ENCODE data around the gene SLC24A1.

- TF ChIP-seq CTCF (conservative IDR thresholded peaks at IDR 0.05; ENCODE audit: low read length), result no peak
- TF ChIP-seq EZH2phosphoT487 (IDR thresholded peaks at IDR 0.05; ENCODE audit: borderline replicate concordance, low read depth, low read length), result no peak
Observed at GRCh38 chr15:65631503-65631902, 9.8 kb downstream of the SLC24A1 start.
